Upper lobe of left lung (tissue), 6 donors: Measurements from ENCODE around the gene ARHGAP10. TPM values are rescaled to one million over a fixed set of nuclear protein-coding genes. Genes with fewer than 3 reads are reported as not detected.

Source experiments
- ATAC-seq, 2 donors: fragments of 200-7000 bp; cut with Tn5 transposase; one replicate each; pipeline ENCODE4 v1.9.1; 2022; ENCODE audit warnings: mild to moderate bottlenecking in 2 of 2, moderate library complexity in 2 of 2; ENCODE audit not compliant: low FRiP score in 2 of 2
- DNase-seq, 2 donors: peaks; one replicate each; pipeline ENCODE4 v3.0.0-alpha.2; 2019 to 2020
- H3K27ac ChIP-seq, 4 donors: fragments of 200-600 bp; sonication (generic); one replicate each; pipeline ENCODE4 v1.5.1; 2016 to 2019
- H3K27me3 ChIP-seq, 4 donors: fragments of 200-600 bp; sonication (generic); one replicate each; pipeline ENCODE4 v1.5.1; 2017 to 2019
- H3K36me3 ChIP-seq, 4 donors: fragments of 200-600 bp; sonication (generic); one replicate each; pipeline ENCODE4 v1.5.1; 2016 to 2019
- H3K4me1 ChIP-seq, 4 donors: fragments of 200-600 bp; sonication (generic); one replicate each; pipeline ENCODE4 v1.5.1; 2018 to 2019
- H3K4me3 ChIP-seq, 4 donors: fragments of 200-600 bp; sonication (generic); one replicate each; pipeline ENCODE4 v1.5.1; 2017 to 2019; ENCODE audit warnings: mild to moderate bottlenecking in 2 of 4, moderate library complexity in 1 of 4
- H3K9me3 ChIP-seq, 4 donors: fragments of 200-600 bp; sonication (generic); one replicate each; pipeline ENCODE4 v1.5.1; 2018 to 2019
- EP300 ChIP-seq, 4 donors: sonication (generic); formaldehyde crosslinking; IDR thresholded peaks; one replicate each; pipeline ENCODE4 v1.5.1; 2017; ENCODE audit warnings: antibody characterized with exemption in 4 of 4, control low read depth in 2 of 4
- POLR2A ChIP-seq, 4 donors: fragments of 450-650 bp; IDR thresholded peaks; one replicate each; pipeline ENCODE4 v1.5.1; 2016 to 2017; ENCODE audit warnings: antibody characterized with exemption in 4 of 4, mild to moderate bottlenecking in 2 of 4
- POLR2AphosphoS5 ChIP-seq, 2 donors: sonication (generic); formaldehyde crosslinking; IDR thresholded peaks; one replicate each; pipeline ENCODE4 v1.5.1; 2017; ENCODE audit warnings: antibody characterized with exemption in 2 of 2
- WGBS, 2 donors: methylation state at CpG; one replicate each; pipeline ENCODE4 v1.1.5; 2017 to 2018; 5-methylcytosine and 5-hydroxymethylcytosine counted together
- total RNA-seq, 6 donors: library from RNA; depleted of rRNA in 4 of 6; stranded (reverse); fragments of >200 nt in 4 of 6; gene quantifications; one replicate each; pipeline versions ENCODE4 v1.1.0 to v1.2.1, GENCODE V29; 2016 to 2021
- TF ChIP-seq, protein P1 (sequence below), 6 experiments: fragments of 450-650 bp in 4 of 6; fragments of 200-600 bp in 2 of 6; sonication (generic) in 2 of 6; IDR thresholded peaks; one replicate each; pipeline ENCODE4 v1.5.1; 2016 to 2019; ENCODE audit warnings: antibody characterized with exemption in 6 of 6
- donor health status: DM: no; HTN: no; CAD: no; lungs with moderate emphysema.
- donor health status: DM: no; HTN: yes; CAD: no; lungs with severe emphysema.

Gene ARHGAP10
- total RNA-seq, 6 donors from 2014 or later = 25.9 to 47.1 (median 29.5) TPM

DNA sequence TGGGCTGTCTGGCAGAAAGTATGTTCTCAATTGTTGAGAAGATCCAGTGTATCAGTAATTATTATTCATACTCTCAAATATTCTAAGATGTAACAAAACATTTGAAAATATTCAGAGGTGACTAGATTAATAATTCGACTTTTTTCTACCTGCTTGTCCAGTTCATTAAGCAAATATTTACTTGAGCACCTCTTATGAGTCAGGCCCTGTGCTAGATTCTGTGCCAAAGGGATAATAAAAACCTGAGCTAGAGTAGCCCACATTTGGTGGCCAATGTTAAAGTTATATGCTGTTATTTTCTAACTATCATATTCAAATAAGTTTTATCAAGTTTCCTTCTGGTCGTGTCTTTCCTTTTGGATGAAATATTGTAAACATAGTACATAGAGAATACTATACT, 58.5 kb downstream of the ARHGAP10 start:
- Histone ChIP-seq H3K4me3 (no peak overlapping the region), H3K9me3 (no peaks in the 10 kb centered on the region), H3K27me3 (no peaks in the 10 kb centered on the region), H3K4me1 (peaks cover 0 to 49% (median 24%) of the 10 kb centered on the region in 4 donors), H3K36me3 (no peaks in the 10 kb centered on the region), H3K27ac (no peak overlapping the region)
- TF ChIP-seq EP300 (IDR thresholded peaks at IDR 0.05) (no peak), POLR2AphosphoS5 (IDR thresholded peaks at IDR 0.05) (no peak), POLR2A (IDR thresholded peaks at IDR 0.05) (no peak)
- TF ChIP-seq, protein P1, sequence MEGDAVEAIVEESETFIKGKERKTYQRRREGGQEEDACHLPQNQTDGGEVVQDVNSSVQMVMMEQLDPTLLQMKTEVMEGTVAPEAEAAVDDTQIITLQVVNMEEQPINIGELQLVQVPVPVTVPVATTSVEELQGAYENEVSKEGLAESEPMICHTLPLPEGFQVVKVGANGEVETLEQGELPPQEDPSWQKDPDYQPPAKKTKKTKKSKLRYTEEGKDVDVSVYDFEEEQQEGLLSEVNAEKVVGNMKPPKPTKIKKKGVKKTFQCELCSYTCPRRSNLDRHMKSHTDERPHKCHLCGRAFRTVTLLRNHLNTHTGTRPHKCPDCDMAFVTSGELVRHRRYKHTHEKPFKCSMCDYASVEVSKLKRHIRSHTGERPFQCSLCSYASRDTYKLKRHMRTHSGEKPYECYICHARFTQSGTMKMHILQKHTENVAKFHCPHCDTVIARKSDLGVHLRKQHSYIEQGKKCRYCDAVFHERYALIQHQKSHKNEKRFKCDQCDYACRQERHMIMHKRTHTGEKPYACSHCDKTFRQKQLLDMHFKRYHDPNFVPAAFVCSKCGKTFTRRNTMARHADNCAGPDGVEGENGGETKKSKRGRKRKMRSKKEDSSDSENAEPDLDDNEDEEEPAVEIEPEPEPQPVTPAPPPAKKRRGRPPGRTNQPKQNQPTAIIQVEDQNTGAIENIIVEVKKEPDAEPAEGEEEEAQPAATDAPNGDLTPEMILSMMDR (IDR thresholded peaks at IDR 0.05) = no peak
- 58 to 63% methylated on average over 2 of the region's 2 CpGs for WGBS, 2 donors
- DNase-seq = no peak
- ATAC-seq = no peak

DNA sequence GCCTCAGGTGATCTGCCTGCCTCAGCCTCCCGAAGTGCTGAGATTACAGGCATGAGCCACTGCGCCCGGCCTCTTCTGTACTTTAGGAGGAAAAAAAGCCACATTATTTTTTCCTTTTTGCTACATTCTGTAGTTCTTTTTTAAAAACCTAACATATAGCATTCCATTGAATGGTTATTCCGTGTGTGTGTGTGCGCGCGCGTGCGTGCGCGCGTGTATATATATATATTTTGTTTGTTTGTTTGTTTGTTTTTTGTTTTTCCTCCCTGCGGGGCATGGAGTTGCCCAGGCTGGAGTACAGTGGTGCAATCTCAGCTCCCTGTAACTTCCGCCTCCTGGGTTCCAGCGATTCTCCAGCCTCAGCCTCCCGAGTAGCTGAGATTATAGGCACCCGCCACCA, 59.5 kb downstream of the ARHGAP10 start:
- 93 to 97% methylated on average over 17 of the region's 17 CpGs for WGBS, 2 donors
- no peak overlapping the region for H3K4me3 ChIP-seq
- H3K27me3 ChIP-seq = no peaks in the 10 kb centered on the region
- peak in 1 of 2 donors; percentile 56 for DNase-seq
- H3K9me3 ChIP-seq = no peaks in the 10 kb centered on the region
- TF ChIP-seq POLR2AphosphoS5 (IDR thresholded peaks at IDR 0.05) (no peak), EP300 (IDR thresholded peaks at IDR 0.05) (no peak), POLR2A (IDR thresholded peaks at IDR 0.05) (no peak)
- TF ChIP-seq, protein P1 (IDR thresholded peaks at IDR 0.05) = no peak
- H3K27ac ChIP-seq = no peak overlapping the region
- peaks cover 0 to 40% (median 17%) of the 10 kb centered on the region in 4 donors for H3K4me1 ChIP-seq
- H3K36me3 ChIP-seq = no peaks in the 10 kb centered on the region
- ATAC-seq = no peak

DNA sequence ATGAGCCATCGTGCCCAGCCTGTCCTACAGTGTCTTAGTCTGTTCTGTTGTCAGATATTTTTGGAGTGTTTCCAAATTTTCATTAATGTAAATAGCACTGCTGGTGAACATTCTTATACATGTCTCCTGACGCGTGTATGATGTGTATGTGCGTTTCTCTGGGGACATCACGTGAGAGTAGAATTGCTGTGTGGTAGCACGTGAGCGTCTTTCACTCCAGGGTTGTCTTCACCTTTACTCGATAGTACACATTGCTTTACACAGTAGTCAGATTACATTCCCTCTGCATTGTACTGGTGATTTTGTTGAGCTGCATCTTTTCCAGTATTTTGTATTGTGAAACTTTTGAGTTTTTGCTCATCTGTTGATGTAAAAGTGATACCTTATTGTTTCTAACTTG, 60.0 kb downstream of the ARHGAP10 start:
- Histone ChIP-seq H3K9me3 (no peaks in the 10 kb centered on the region), H3K4me3 (no peak overlapping the region), H3K27me3 (no peaks in the 10 kb centered on the region), H3K27ac (no peak overlapping the region), H3K36me3 (no peaks in the 10 kb centered on the region), H3K4me1 (peaks cover 0 to 34% (median 15%) of the 10 kb centered on the region in 4 donors)
- no peak for DNase-seq
- TF ChIP-seq, protein P1 (IDR thresholded peaks at IDR 0.05) = no peak
- TF ChIP-seq EP300 (IDR thresholded peaks at IDR 0.05) = no peak
- TF ChIP-seq POLR2A (IDR thresholded peaks at IDR 0.05) = no peak
- no peak for TF ChIP-seq POLR2AphosphoS5 (IDR thresholded peaks at IDR 0.05)
- no peak for ATAC-seq
- WGBS, 2 donors = 90% methylated on average over 8 of the region's 8 CpGs

DNA sequence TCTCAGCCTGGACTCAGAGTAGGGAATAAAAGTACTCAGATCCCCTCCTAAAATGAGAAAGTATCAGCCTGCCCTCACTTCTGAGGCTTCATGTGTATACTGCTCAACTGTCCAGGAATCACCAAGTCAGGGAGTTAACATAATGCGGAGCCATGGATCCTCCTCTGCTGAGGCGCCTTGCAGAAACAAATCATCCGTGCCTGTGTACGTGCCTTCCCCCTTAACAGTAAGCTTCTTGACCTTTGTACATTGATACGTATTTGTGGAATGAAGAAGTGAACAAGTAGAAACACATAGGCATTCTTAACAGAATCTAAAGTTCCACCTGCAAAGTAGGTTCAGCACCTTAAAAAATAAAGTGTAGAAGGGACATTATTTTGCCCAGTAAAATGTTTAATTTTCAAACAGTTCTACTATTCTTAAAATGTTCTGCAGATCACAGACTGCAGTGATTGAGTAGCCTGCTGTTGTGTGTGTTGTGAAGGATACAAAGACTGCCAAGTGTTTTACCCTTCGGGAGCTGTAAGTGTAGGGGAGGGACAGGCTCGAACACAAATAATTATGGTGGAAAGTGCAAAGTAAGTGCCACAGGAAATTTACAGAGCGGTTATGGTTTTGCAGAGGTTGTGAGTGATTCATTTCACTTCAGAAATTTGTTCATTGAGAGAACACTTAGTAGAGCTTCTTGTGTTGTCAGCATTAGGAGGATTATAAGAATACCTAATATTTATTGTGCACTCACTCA, 61.9 kb downstream of the ARHGAP10 start:
- TF ChIP-seq POLR2A (IDR thresholded peaks at IDR 0.05) (no peak), POLR2AphosphoS5 (IDR thresholded peaks at IDR 0.05) (no peak), EP300 (IDR thresholded peaks at IDR 0.05) (no peak)
- TF ChIP-seq, protein P1 (IDR thresholded peaks at IDR 0.05) = no peak
- H3K9me3 ChIP-seq = no peaks in the 10 kb centered on the region
- WGBS, 2 donors = 41 to 64% methylated on average over 8 of the region's 8 CpGs
- H3K27ac ChIP-seq = peak overlapping the region in 1 of 4 donors; percentile 23
- no peaks in the 10 kb centered on the region for H3K27me3 ChIP-seq
- DNase-seq (no peak), ATAC-seq (peak in 1 of 2 donors; percentile 53)
- peaks cover 0 to 25% (median 9%) of the 10 kb centered on the region in 4 donors for H3K4me1 ChIP-seq
- H3K36me3 ChIP-seq = no peaks in the 10 kb centered on the region
- H3K4me3 ChIP-seq = no peak overlapping the region

DNA sequence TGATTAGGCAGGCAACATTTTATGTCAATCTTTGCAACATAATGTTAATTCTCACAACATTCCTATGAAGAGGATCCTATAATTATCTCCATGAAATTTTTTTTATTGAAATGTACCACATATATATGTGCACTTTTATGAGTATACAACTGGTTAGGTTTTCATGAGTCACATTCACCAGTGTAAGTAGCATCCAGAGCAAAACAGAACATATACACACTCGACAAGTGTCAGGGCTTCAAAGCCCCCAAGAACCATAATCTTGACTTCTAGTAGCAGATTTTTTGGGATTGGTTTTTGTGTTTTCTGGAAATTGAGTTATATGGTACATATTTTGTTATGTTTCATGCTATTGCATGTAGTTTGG, 62.4 kb downstream of the ARHGAP10 start:
- 77 to 87% methylated on average over 1 of the region's 1 CpG for WGBS, 2 donors
- no peaks in the 10 kb centered on the region for H3K36me3 ChIP-seq
- H3K9me3 ChIP-seq = no peaks in the 10 kb centered on the region
- no peak for DNase-seq
- TF ChIP-seq EP300 (IDR thresholded peaks at IDR 0.05) (no peak), POLR2AphosphoS5 (IDR thresholded peaks at IDR 0.05) (no peak), POLR2A (IDR thresholded peaks at IDR 0.05) (no peak)
- TF ChIP-seq, protein P1 (IDR thresholded peaks at IDR 0.05) = no peak
- ATAC-seq = no peak
- no peak overlapping the region for H3K4me3 ChIP-seq
- peaks cover 0 to 20% (median 9%) of the 10 kb centered on the region in 4 donors for H3K4me1 ChIP-seq
- no peaks in the 10 kb centered on the region for H3K27me3 ChIP-seq
- H3K27ac ChIP-seq = no peak overlapping the region
